GM12892 (cell line): Measurements from ENCODE around the gene TEX51.

Source experiments
- DNase-seq: peaks from one replicate; pipeline ENCODE4 v3.0.0; 2011; ENCODE audit not compliant: insufficient read length
- FAIRE-seq: peaks from 2 replicates; lab custom pipeline; 2011; peaks lifted over from hg19 to GRCh38; lab: Jason Lieb, UNC
- POLR2A ChIP-seq: IDR thresholded peaks from 2 replicates; pipeline ENCODE4 v1.6.1; 2011; ENCODE audit warnings: low read depth, low read length, control low read depth
- POLR2AphosphoS5 ChIP-seq: IDR thresholded peaks from 2 replicates; pipeline ENCODE4 v1.6.1; 2011; ENCODE audit warnings: low read depth, low read length, control low read depth
- TAF1 ChIP-seq: IDR thresholded peaks from 2 replicates; pipeline ENCODE4 v1.6.1; 2011; ENCODE audit warnings: low read depth, mild to moderate bottlenecking, control low read depth, low read length, borderline replicate concordance

Gene TEX51

DNA sequence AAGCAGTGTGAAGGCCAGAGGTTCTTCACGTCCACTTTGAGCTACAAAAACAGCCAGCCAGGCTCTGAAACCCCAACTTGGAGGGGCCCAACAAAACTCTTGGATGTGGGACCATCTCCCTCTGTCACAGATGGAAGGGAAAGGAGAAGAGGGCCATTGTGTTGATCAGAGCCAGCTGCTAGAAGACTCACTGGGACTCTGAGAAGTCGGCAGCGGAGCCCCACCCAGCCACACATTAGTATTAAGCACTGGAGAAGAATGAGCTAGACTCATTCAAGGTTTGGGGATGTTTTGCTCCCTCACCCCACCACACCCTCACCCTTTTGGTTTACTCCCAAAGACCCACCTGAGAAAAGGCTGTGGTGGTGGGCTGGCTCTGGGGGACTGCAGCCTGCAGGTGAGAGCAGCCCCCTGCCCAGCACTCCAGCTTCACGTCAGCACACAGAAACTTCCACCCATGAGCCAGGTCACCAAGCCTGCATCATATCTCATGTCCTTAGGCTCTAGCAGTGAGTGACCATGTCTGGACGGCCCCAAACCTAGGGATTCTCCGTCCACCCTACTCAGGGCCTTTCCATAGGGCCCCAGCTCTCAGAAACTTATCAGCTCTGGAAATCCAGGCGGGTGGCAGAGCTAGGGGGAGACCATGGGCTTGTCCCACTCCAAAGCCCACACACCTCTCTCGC lies 12.6 kb downstream of the TEX51 start:
- DNase-seq (no peak), FAIRE-seq (no peak)
- no peak for TF ChIP-seq POLR2AphosphoS5
- no peak for TF ChIP-seq POLR2A
- TF ChIP-seq TAF1: no peak

DNA sequence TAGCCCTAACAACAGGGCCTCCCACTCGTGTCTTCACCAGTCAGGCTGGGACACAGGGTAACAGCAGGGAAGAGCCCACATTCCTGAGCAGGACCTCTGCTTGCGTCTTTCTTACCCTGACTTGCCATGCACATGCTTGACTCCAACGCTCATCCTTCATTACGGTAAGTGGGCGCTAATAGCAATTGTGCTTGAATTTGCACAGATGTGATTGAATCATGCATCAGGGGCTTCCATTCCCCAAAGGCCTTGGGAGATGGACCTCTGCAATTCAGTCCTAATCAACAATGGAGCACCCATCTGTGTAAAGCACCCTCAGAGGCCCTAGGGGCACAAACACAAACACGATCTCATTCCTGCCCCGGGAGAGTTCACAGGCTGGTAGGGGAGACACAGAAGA lies 13.5 kb downstream of the TEX51 start:
- no peak for DNase-seq
- FAIRE-seq: no peak
- TF ChIP-seq POLR2A: no peak
- TF ChIP-seq TAF1: no peak
- TF ChIP-seq POLR2AphosphoS5: no peak

DNA sequence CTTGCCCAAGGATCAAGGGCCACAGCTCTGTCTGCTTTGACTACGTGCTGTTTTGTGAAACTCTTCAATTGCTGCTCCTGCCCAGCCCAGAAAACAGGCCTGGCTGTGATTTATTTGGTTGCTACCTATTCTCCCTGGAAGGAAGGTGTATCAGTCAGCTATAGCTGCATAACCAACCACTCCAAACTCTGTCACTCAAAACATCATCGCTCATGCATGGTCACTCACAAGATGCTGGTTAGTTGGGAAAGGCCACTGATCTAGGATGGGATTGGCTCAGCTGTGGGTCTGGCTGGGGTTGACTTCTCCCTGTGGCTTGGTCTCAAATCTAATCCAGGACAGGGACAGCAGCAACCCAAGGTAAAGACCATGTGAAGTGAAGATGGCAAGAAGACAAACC lies 14.6 kb downstream of the TEX51 start:
- TF ChIP-seq POLR2A (no peak), POLR2AphosphoS5 (no peak), TAF1 (no peak)
- FAIRE-seq (no peak), DNase-seq (no peak)

GRCh38 chr2:126913881-126914615 lies 15.4 kb downstream of the TEX51 start:
- TF ChIP-seq TAF1 (no peak), POLR2AphosphoS5 (no peak), POLR2A (no peak)
- DNase-seq: no peak
- no peak for FAIRE-seq

DNA sequence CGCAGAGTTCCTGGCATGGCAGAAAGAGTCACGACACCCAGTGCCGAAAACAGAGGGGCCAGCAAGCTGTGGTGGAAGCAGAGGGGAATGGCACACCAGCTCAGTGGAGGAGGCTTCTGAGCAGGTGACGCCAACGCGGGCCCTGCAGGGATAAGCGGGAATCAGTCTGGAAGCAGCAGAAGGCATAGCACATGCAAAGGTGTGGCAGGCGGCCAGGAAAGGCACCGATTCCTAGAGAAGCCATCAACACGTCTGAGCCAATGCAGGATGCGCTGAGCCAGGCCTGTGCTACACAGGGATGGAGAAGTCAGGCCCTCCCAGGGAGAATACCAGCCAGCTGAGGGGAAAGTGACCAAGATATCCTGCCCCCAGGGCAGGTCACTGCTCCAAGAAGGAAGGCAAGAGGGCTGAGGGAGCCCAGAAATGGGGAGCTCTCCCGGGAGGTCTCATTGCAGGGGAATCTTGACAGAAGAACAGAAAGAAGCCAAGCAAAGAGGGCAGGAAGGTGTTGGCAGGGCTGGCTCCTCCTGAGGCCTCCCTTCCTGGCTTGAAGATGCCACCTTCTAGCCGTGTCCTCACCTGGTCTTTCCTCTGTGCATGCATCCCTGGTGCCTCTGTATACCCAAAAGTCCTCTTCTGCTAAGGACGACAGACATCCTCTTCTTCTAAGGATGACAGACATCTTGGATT lies 16.3 kb downstream of the TEX51 start:
- no peak for TF ChIP-seq TAF1
- no peak for TF ChIP-seq POLR2AphosphoS5
- TF ChIP-seq POLR2A: no peak
- no peak for DNase-seq
- no peak for FAIRE-seq

DNA sequence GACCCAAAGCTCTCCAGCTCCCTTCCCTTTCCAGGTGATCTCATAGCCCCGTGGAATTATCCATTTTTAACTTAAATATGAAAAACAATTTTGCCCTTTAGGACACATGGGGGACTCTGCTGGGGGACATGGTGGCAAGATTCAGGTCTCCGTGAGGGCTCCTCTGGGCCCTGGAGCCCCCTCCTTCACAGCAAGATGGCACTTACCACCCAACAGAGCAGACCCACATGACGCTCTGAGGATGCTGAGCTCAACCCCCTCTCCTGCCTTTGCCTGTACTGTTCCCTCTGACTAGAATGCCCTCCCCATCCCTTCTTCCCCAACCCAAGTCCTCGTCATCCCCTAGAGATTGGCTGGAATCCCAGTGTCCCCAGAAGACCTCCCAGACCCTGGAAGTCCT lies 17.2 kb downstream of the TEX51 start:
- DNase-seq: no peak
- TF ChIP-seq POLR2A (no peak), TAF1 (no peak), POLR2AphosphoS5 (no peak)
- no peak for FAIRE-seq

DNA sequence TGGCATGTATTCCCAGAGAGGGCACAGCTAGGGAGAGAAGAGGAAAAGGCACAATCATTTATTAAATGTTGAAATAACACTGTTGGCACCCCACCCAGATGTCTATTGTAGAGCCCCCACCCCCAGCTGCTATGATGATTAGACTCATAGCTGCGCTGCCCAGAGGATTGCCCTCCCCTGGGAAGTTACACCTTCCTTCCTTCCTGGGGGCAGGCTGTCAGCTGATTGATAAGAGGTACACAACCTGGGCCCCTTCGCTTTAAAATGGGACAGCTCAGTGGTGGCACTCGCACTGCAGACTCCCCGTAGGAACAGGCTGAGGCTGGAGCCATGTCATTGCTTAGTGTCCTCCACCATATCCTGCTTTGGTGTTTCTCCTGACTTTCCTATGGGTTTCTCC lies 18.1 kb downstream of the TEX51 start:
- TF ChIP-seq POLR2AphosphoS5 (no peak), TAF1 (no peak), POLR2A (no peak)
- FAIRE-seq (no peak), DNase-seq (no peak)

GRCh38 chr2:126921066-126921465 lies 22.4 kb downstream of the TEX51 start:
- TF ChIP-seq TAF1 (no peak), POLR2A (no peak), POLR2AphosphoS5 (no peak)
- FAIRE-seq: no peak
- DNase-seq: no peak

DNA sequence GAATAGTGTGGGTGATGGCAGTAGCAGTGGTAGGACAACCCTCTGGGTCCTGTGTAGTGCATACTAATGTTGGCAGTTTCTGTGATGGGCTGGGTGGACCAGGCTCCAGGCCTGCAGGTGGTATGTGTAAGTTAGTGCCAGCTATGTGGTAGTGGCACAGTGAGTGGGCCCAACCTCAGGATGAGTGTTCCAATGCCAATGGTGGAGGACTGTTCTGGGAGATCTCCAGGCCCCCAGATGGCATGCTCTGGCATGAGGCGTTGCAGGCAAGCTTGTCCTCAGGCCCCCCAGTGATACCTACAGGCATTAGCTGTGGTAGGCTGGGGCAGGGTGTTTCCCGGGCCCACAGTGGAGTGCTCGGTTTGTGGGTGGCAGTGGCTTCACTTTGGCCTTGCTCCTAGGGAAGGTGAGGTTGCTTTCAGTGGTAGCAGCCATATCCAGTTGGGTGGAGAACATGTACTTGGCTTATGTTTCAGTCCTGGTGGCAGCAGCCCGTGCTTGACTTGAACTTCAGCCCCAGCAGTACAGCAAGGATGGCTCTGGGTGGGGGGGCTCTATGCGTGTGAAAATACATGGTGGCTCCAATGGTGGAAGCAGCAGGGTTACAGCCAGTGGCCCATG lies 32.4 kb downstream of the TEX51 start:
- TF ChIP-seq POLR2A: no peak
- TF ChIP-seq TAF1: no peak
- no peak for TF ChIP-seq POLR2AphosphoS5
- FAIRE-seq: no peak
- no peak for DNase-seq

- DNase-seq (no peak), FAIRE-seq (no peak)
- TF ChIP-seq POLR2AphosphoS5 (no peak), POLR2A (no peak), TAF1 (no peak)
These were observed 33.8 kb downstream of the TEX51 start for GRCh38 chr2:126932529-126932928.

GRCh38 chr2:126932966-126933710 lies 34.4 kb downstream of the TEX51 start:
- TF ChIP-seq POLR2AphosphoS5 (no peak), POLR2A (no peak)
- DNase-seq (no peak), FAIRE-seq (no peak)
